ENCODE measurements around the gene SLC6A9. TPM values are rescaled to one million over a fixed set of nuclear protein-coding genes. Genes with fewer than 3 reads are reported as not detected.
A peak's percentile ranks its signal among the peaks of the same experiment; 100 is the strongest.

Gene SLC6A9
- total RNA-seq, 6 donors from 2014 or later = 5.6 to 23.1 (median 19.5) TPM

GRCh38 chr1:43977376-43978263 is 53.6 kb downstream of the SLC6A9 start:
- no peaks in the 10 kb centered on the region for H3K9me3 ChIP-seq
- no peak overlapping the region for H3K4me3 ChIP-seq
- H3K4me1 ChIP-seq = peaks cover 45 to 68% (median 53%) of the 10 kb centered on the region in 4 donors
- WGBS, 2 donors = 89 to 96% methylated on average over 9 of the region's 9 CpGs
- no peak for TF ChIP-seq CTCF (IDR thresholded peaks at IDR 0.05)
- TF ChIP-seq EP300 (IDR thresholded peaks at IDR 0.05) = no peak
- TF ChIP-seq POLR2A (IDR thresholded peaks at IDR 0.05) = no peak
- no peak for TF ChIP-seq POLR2AphosphoS5 (IDR thresholded peaks at IDR 0.05)
- ATAC-seq (ENCODE audit: low FRiP score in 2 of 2) (no peak), DNase-seq (no peak)
- no peak overlapping the region for H3K27ac ChIP-seq
- H3K36me3 ChIP-seq = peaks cover 4 to 22% (median 20%) of the 10 kb centered on the region in 4 donors
- H3K27me3 ChIP-seq = no peaks in the 10 kb centered on the region

DNA sequence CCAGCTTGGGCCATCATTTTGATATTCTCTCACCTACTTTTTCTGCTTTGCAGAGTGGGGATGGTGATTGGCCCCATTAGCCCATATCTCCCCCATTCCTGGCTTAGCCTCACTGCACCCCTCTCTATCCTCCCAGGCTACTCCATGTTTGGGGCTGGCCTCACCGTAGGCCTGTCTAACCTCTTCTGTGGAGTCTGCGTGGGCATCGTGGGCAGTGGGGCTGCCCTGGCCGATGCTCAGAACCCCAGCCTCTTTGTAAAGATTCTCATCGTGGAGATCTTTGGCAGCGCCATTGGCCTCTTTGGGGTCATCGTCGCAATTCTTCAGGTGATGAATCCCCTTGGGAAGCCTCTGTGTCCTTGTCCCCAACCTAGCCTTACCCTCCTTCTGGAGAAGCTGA is 54.4 kb downstream of the SLC6A9 start:
- no peak for TF ChIP-seq POLR2AphosphoS5 (IDR thresholded peaks at IDR 0.05)
- TF ChIP-seq POLR2A (IDR thresholded peaks at IDR 0.05) = no peak
- no peak for TF ChIP-seq EP300 (IDR thresholded peaks at IDR 0.05)
- no peak for TF ChIP-seq CTCF (IDR thresholded peaks at IDR 0.05)
- no peak for ATAC-seq (ENCODE audit: low FRiP score in 2 of 2)
- no peak for DNase-seq
- no peaks in the 10 kb centered on the region for H3K9me3 ChIP-seq
- H3K27me3 ChIP-seq = no peaks in the 10 kb centered on the region
- peaks cover 4 to 29% (median 22%) of the 10 kb centered on the region in 4 donors for H3K36me3 ChIP-seq
- 94 to 95% methylated on average over 8 of the region's 8 CpGs for WGBS, 2 donors
- H3K27ac ChIP-seq = no peak overlapping the region
- H3K4me3 ChIP-seq = peak overlapping the region in 1 of 4 donors; percentile 93
- peaks cover 45 to 68% (median 53%) of the 10 kb centered on the region in 4 donors for H3K4me1 ChIP-seq

- H3K4me1 ChIP-seq = peaks cover 45 to 66% (median 52%) of the 10 kb centered on the region in 4 donors
- no peaks in the 10 kb centered on the region for H3K27me3 ChIP-seq
- WGBS, 2 donors = 63 to 93% methylated on average over 4 of the region's 4 CpGs
- DNase-seq = no peak
- H3K27ac ChIP-seq = peak overlapping the region in 3 of 4 donors; percentile 93 to 99 (median 95)
- no peak for ATAC-seq (ENCODE audit: low FRiP score in 2 of 2)
- TF ChIP-seq POLR2AphosphoS5 (IDR thresholded peaks at IDR 0.05) = no peak
- TF ChIP-seq CTCF (IDR thresholded peaks at IDR 0.05) = no peak
- no peak for TF ChIP-seq POLR2A (IDR thresholded peaks at IDR 0.05)
- TF ChIP-seq EP300 (IDR thresholded peaks at IDR 0.05) = no peak
- no peaks in the 10 kb centered on the region for H3K9me3 ChIP-seq
- H3K4me3 ChIP-seq = peak overlapping the region; percentile 67 to 99 (median 88)
- H3K36me3 ChIP-seq = peaks cover 4 to 36% (median 22%) of the 10 kb centered on the region in 4 donors
Observed at GRCh38 chr1:43976045-43976444, 55.2 kb downstream of the SLC6A9 start.

DNA sequence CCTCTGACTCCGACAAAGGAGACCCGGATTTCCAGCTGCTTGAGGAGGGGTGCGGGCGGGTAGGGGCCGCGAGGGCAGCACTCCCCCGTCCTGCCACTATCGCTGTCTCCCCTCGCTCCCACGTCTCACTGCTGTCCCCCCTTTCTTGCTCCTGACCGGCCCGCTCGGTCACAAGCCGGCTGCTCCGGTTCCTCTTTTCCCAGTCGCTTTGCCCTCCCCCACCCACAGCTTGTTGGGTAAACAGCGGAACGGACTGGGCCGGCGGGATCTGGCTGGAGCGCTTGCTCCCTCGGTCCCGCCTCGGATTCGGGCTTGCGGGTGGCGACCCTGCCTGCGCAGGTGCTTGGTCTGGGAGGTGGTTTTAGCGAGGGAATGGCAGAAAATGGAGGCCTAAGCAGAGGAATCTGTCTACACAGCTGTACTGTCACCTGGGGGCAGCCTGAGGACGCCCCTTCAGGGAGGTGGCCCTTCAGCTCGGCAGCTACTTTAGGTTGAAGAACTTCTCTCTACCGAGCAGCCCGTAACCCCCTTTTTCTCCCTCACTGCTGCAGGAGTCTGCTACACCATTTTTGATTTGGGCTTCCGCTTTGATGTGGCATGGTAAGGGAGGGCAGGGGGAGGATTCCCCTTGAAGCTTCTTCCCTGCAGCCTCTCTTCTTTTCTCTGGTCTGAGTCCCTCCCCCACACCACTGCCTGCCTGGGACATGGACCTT is 55.9 kb downstream of the SLC6A9 start:
- Histone ChIP-seq H3K4me1 (peaks cover 45 to 66% (median 53%) of the 10 kb centered on the region in 4 donors), H3K4me3 (peak overlapping the region; percentile 67 to 99 (median 88)), H3K36me3 (peaks cover 4 to 36% (median 22%) of the 10 kb centered on the region in 4 donors), H3K27me3 (no peaks in the 10 kb centered on the region), H3K9me3 (no peaks in the 10 kb centered on the region), H3K27ac (peak overlapping the region; percentile 93 to 99 (median 94))
- TF ChIP-seq CTCF (IDR thresholded peaks at IDR 0.05) = peak in 1 of 6 experiments; percentile 4
- TF ChIP-seq EP300 (IDR thresholded peaks at IDR 0.05) = no peak
- TF ChIP-seq POLR2A (IDR thresholded peaks at IDR 0.05) = no peak
- no peak for TF ChIP-seq POLR2AphosphoS5 (IDR thresholded peaks at IDR 0.05)
- ATAC-seq (ENCODE audit: low FRiP score in 2 of 2) = peak; percentile 34 to 66
- peak in 1 of 2 donors; percentile 83 for DNase-seq
- 2 to 8% methylated on average over 18 to 34 of the region's 34 CpGs for WGBS, 2 donors

Data from upper lobe of left lung (tissue), 6 donors.